Activated CD4-positive, alpha-beta T cell treated with anti-CD3 and anti-CD28 coated beads, Interleukin-2, amount 10 ng/mL, durations not matched to agents 24 days and 14 days (primary cell): ENCODE data around the gene LIPC. TPM values are rescaled to one million over a fixed set of nuclear protein-coding genes. Genes with fewer than 3 reads are reported as not detected.

Experiments used
- DNase-seq: peaks from one replicate; pipeline ENCODE4 v3.0.0; 2022
- H3K27ac Mint-ChIP-seq: one replicate; pipeline ENCODE4 v1.8.0; 2022; ENCODE audit warnings: mild to moderate bottlenecking, mixed read lengths
- H3K27me3 Mint-ChIP-seq: one replicate; pipeline ENCODE4 v1.8.0; 2022; ENCODE audit warnings: mixed read lengths
- H3K36me3 Mint-ChIP-seq: one replicate; pipeline ENCODE4 v1.8.0; 2022; ENCODE audit warnings: low read depth, mild to moderate bottlenecking, mixed read lengths
- H3K4me1 Mint-ChIP-seq: one replicate; pipeline ENCODE4 v1.8.0; 2021; ENCODE audit warnings: mixed read lengths
- H3K4me3 Mint-ChIP-seq: one replicate; pipeline ENCODE4 v1.8.0; 2022; ENCODE audit warnings: mild to moderate bottlenecking, moderate library complexity, mixed read lengths
- H3K9me3 Mint-ChIP-seq: one replicate; pipeline ENCODE4 v1.8.0; 2021; ENCODE audit warnings: mixed read lengths
- intact Hi-C: fragments of 100-400 bp; cut with micrococcal nuclease; formaldehyde crosslinking; loops from one replicate; pipeline ENCODE4 v1.15.1; 2023
- total RNA-seq: library from RNA; stranded (reverse); gene quantifications from 2 replicates; pipeline ENCODE4 v1.2.3, GENCODE V29; 2022

Gene LIPC
- total RNA-seq, 1 donor from 2014 or later, result 0.93 TPM

DNA sequence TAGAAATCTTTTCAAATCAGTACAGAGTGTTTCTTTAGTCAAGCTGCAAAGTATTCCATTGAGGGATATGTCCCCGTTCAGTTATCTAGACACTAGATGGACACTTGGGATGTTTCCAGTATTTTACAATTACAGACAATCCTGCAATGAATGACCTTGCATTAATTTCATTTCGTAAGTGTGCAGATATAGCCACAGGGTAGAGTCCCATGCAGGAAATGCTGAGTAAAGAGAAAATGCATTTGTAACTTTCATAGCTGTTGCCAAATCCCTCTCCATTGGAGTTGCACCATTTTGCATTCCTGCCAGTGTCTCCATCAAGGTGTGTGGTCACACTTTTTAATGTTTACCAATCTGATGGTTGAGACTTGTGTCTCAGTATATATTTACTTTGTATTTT, 92.5 kb downstream of the LIPC start:
- intact Hi-C loops, result no loop called here
- Mint-ChIP-seq H3K27ac (no peak overlapping the region), H3K27me3 (no peaks in the 10 kb centered on the region), H3K36me3 (no peaks in the 10 kb centered on the region), H3K4me1 (peaks cover 30% of the 10 kb centered on the region), H3K4me3 (no peak overlapping the region), H3K9me3 (no peaks in the 10 kb centered on the region)
- no peak for DNase-seq

DNA sequence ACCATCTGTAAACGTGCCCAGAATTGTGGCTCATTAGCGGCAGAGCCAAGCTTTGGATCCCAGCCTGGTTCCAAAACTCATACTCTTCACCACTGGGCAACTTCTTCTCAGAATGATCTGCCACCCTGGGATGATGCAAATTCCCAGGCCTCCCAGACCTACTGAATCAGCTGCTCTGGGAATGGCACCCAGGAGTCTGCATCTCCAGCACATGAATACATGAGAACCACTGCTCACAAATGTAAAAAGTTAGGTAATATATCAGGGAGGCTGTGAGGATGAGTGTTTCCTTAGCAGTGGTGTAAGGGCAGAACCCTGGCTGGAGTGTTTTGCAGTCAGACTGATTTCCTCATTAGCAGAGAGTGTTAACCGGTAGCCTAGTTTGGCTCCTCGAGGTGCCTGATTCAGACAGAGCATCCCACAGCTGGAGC, 94.2 kb downstream of the LIPC start:
- no peak for DNase-seq
- no peaks in the 10 kb centered on the region for H3K27me3 Mint-ChIP-seq
- intact Hi-C loops, result no loop called here
- peaks cover 4% of the 10 kb centered on the region for H3K9me3 Mint-ChIP-seq
- no peaks in the 10 kb centered on the region for H3K36me3 Mint-ChIP-seq
- peaks cover 16% of the 10 kb centered on the region for H3K4me1 Mint-ChIP-seq
- H3K27ac Mint-ChIP-seq, result no peak overlapping the region
- no peak overlapping the region for H3K4me3 Mint-ChIP-seq

DNA sequence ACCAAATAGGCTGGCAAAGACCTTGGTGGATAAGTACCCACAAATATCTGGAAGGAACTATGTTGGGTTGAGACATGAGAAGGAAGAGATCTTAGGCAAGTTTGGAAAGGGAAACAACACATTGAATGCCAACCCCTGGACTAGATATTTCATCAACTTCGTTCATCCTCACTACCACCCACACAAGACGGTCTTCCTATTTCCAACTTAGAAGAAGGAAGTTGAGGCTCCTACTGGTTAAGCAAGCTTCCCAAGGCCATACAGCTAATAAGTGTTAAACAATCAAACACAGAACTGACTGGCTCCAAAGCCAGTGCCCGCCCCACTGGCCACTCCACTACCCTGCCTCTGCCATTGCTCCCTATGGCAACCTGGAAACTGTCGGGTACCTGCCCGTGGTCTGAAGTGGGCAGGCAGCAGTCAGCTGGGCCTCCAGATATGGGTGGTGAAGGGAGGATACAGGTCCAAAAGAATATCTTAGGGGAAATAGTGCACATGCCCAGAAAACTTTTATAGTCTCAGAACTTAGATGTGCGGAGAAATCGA, 94.9 kb downstream of the LIPC start:
- DNase-seq, result no peak
- H3K9me3 Mint-ChIP-seq, result peaks cover 6% of the 10 kb centered on the region
- H3K36me3 Mint-ChIP-seq, result no peaks in the 10 kb centered on the region
- no peak overlapping the region for H3K4me3 Mint-ChIP-seq
- no peak overlapping the region for H3K27ac Mint-ChIP-seq
- peaks cover 9% of the 10 kb centered on the region for H3K4me1 Mint-ChIP-seq
- no peaks in the 10 kb centered on the region for H3K27me3 Mint-ChIP-seq
- intact Hi-C loops, result no loop called here

DNA sequence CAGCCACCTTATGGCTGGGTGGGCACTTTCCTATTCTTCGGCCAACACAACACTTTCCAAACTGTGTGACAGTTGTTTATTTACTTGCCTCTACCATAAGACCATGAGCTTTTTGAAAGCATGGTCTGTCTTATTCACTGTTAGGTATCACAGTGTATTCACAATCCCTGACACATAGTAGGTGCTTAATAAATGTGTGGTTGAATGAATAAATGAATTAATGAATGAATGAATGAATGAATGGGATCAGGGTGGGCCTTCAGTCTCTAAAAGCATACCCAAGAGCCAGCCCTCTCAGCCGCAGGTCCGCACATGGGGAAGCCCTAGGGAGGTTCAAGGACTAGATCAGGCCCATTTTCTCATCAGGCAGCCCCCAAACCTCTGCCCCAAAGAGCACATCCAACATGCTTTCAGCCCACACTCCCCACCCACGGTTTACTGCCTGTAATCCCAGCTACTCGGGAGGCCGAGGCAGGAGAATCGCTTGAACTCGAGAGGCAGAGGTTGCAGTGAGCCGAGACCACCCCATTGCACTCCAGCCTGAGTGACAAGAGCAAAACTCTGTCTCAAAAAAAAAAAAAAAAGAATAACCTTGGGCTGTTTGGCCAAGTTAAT, 95.9 kb downstream of the LIPC start:
- Mint-ChIP-seq H3K36me3 (no peaks in the 10 kb centered on the region), H3K27me3 (no peaks in the 10 kb centered on the region), H3K4me3 (no peak overlapping the region), H3K27ac (no peak overlapping the region), H3K4me1 (peaks cover 5% of the 10 kb centered on the region), H3K9me3 (peaks cover 6% of the 10 kb centered on the region)
- intact Hi-C loops, result no loop called here
- DNase-seq, result no peak

DNA sequence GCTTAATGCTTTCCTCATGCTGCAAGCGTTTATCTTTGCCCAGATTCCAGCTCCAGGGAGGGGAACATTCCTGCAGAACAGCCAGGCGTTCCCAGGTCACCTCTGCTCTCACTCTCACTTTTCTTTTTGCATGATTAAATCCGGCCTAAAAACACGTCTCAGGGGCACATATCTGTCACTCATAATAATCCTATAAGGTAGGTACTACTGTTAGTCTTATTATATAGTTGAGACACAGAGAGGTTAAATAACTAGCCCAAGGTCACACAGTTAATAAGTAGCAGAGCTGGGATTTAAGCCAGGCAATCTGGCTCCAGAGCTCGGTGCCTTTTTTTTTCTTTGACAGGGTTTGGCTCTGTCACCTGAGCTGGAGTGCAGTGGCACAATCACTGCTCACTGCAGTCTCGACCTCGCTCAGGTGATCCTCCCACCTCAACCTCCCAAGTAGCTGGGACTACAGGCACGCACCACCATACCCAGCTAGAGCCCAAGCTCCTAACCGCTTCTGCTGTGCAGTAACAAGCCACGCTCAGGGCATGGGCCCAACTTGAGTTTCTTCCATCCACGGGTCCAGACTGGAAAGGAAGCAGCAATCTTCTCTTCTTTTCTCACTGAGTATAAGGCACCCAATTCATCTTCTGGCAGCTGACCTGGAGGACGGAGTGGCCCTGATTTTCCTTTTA, 96.5 kb downstream of the LIPC start:
- H3K27me3 Mint-ChIP-seq, result no peaks in the 10 kb centered on the region
- H3K9me3 Mint-ChIP-seq, result peaks cover 6% of the 10 kb centered on the region
- intact Hi-C loops, result no loop called here
- no peak overlapping the region for H3K4me3 Mint-ChIP-seq
- H3K36me3 Mint-ChIP-seq, result no peaks in the 10 kb centered on the region
- DNase-seq, result no peak
- no peak overlapping the region for H3K27ac Mint-ChIP-seq
- peaks cover 5% of the 10 kb centered on the region for H3K4me1 Mint-ChIP-seq

DNA sequence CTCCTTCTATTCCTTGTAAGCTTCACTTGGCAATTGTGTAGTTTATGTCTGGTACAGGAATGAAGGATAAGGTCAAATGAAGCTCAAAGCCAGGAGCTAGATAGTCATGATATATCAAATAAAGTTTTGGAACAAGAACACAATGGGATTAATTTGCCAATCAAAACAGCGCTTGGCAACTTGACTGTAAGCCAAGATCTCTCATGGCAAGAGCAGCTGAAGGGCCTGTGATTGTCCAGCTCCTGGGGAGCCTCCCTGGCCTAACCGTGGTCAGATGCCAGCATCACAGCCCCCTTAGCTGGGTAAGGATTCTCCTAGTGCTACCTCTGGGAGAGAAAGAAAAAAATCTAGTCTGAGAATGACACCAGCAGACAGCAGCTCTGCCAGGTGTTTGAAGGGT, 97.2 kb downstream of the LIPC start:
- Mint-ChIP-seq H3K27me3 (no peaks in the 10 kb centered on the region), H3K4me3 (no peak overlapping the region), H3K4me1 (peaks cover 7% of the 10 kb centered on the region), H3K27ac (no peak overlapping the region), H3K9me3 (peaks cover 6% of the 10 kb centered on the region), H3K36me3 (no peaks in the 10 kb centered on the region)
- intact Hi-C loops, result no loop called here
- no peak for DNase-seq

DNA sequence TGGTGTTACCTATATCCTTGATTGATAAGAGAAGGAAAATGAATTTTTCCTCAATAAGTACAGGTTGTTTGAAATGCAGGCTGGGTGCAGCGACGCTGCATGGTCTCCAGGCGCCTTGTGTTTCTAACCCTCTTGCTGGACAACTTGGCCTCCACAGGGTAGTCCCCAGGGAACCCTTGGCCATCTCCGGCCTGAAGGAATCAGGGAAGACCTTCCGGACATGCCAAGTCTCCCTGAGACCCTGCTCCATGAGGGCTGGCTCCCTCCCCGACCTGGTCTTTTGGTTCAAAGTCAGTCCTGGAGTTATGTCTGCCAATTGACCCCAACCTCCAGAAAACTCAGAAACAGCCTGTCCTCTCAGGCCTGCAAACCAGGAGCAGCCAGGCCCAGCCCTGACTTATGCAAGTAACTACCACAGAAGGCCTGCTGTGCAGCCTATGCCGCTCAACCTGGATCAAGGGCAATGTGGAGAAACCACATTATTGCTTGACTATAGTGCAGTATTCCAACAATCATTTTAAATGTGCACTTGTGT, 98.3 kb downstream of the LIPC start:
- intact Hi-C loops, result no loop called here
- Mint-ChIP-seq H3K27me3 (peaks cover 5% of the 10 kb centered on the region), H3K4me1 (peaks cover 9% of the 10 kb centered on the region), H3K4me3 (no peak overlapping the region), H3K36me3 (peaks cover 2% of the 10 kb centered on the region), H3K9me3 (peaks cover 6% of the 10 kb centered on the region), H3K27ac (no peak overlapping the region)
- no peak for DNase-seq

DNA sequence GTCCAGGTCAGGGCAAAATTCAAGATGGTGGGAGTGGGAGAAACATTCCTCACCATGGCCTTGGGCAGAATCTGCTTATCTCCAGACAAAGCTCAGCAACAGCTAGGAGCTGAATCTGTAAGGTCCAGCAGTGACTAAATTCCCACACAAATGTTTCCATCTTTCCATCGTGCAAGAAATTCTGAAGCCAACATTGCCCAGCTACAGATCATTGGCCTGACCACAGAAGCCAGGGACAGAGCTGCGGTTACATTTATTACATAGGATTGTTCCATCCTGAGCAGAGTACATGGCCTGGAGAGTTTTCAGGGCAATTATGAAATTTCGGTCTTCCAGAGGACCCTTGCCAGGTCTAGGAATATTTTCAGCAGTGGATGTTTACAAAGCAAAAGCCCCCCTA, 100.3 kb downstream of the LIPC start:
- H3K4me1 Mint-ChIP-seq, result peaks cover 13% of the 10 kb centered on the region
- intact Hi-C loops, result no loop called here
- H3K27me3 Mint-ChIP-seq, result peaks cover 8% of the 10 kb centered on the region
- H3K36me3 Mint-ChIP-seq, result peaks cover 2% of the 10 kb centered on the region
- H3K9me3 Mint-ChIP-seq, result peaks cover 6% of the 10 kb centered on the region
- no peak for DNase-seq
- no peak overlapping the region for H3K27ac Mint-ChIP-seq
- H3K4me3 Mint-ChIP-seq, result no peak overlapping the region

DNA sequence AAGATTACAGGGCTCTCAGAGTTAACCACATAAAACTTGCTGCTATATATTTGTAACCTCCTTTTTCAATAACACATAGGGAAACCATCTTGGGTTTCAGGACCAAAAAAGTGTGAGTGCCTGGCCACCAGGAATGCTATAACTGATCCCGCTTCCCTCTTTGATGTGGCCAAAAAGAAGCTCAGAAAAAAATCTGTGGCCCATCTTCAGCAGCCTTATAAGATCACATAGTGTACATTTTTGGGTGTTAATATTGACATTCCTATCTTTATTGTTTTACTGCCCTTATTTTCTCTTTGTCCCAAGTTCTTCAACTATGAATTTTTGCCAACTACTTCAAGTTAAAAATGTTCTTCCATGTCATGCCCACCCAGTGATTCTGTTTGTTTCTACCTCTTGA, 102.8 kb downstream of the LIPC start:
- H3K9me3 Mint-ChIP-seq, result peaks cover 6% of the 10 kb centered on the region
- no peak overlapping the region for H3K27ac Mint-ChIP-seq
- H3K27me3 Mint-ChIP-seq, result peaks cover 8% of the 10 kb centered on the region
- intact Hi-C loops, result no loop called here
- peaks cover 13% of the 10 kb centered on the region for H3K4me1 Mint-ChIP-seq
- H3K36me3 Mint-ChIP-seq, result peaks cover 2% of the 10 kb centered on the region
- no peak overlapping the region for H3K4me3 Mint-ChIP-seq
- no peak for DNase-seq

DNA sequence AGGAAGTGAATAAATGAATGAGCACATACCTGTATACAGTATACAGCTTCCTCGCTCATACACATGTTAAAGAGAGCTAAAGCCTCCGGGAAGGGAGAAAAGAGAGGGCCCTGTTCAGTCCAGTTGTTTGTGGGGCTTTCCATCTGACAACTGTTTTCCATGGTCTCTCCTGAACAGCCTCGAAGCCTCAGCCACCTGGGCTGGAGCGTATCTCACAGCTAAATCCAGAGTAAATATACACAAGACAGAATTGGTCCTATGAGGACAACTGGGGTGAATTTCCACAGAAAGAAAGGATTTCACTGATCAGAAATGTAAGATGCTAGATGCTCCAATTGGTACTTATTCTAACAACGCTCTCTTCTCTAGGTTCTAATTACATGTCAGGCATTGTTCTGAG, 103.5 kb downstream of the LIPC start:
- H3K4me3 Mint-ChIP-seq, result no peak overlapping the region
- peaks cover 13% of the 10 kb centered on the region for H3K4me1 Mint-ChIP-seq
- intact Hi-C loops, result no loop called here
- peaks cover 8% of the 10 kb centered on the region for H3K27me3 Mint-ChIP-seq
- DNase-seq, result no peak
- peaks cover 2% of the 10 kb centered on the region for H3K36me3 Mint-ChIP-seq
- H3K9me3 Mint-ChIP-seq, result peaks cover 6% of the 10 kb centered on the region
- H3K27ac Mint-ChIP-seq, result no peak overlapping the region

DNA sequence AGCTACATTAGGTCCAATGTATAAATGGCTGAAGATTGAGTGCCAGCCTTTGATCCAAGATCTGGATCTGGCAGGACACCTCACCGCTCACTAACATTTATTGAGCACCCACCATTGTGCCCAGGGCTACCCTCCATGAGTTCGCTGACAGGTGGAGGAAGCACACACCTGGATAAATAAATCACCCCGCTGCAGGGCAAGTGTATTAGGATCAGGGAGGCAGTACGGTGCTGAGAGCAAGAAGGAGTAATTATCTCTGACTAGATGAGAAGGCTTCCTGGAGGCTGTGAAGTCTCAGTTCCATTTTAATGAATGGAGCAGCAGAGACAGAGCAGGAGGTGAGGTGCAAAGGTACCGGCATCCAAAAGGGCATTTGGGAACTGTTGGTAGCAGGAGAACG, 104.1 kb downstream of the LIPC start:
- intact Hi-C loops, result no loop called here
- H3K9me3 Mint-ChIP-seq, result peaks cover 3% of the 10 kb centered on the region
- peaks cover 2% of the 10 kb centered on the region for H3K36me3 Mint-ChIP-seq
- peaks cover 8% of the 10 kb centered on the region for H3K27me3 Mint-ChIP-seq
- H3K4me3 Mint-ChIP-seq, result no peak overlapping the region
- DNase-seq, result no peak
- H3K4me1 Mint-ChIP-seq, result peaks cover 13% of the 10 kb centered on the region
- H3K27ac Mint-ChIP-seq, result no peak overlapping the region

DNA sequence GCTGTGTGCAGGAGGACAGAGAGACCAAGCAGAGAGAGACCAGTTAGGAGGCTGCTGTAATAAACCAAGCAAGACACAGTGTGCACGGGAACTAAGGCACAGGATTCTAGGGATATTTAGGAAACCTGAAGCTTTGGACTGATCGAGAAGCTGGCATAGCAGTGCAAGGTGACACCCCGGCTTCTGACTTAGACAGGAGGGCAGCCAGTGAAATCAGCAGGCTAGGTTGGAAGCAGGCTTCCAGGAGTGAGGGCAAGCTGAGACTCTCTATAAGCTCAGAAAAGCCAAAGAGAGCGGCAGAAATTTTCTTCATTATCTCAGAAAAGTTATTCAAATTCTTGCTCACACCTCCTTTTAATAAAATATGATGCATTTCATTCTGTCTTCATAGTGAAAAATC, 104.6 kb downstream of the LIPC start:
- Mint-ChIP-seq H3K27ac (no peak overlapping the region), H3K27me3 (peaks cover 8% of the 10 kb centered on the region), H3K4me3 (no peak overlapping the region), H3K36me3 (peaks cover 2% of the 10 kb centered on the region), H3K9me3 (no peaks in the 10 kb centered on the region), H3K4me1 (peaks cover 13% of the 10 kb centered on the region)
- intact Hi-C loops, result no loop called here
- DNase-seq, result no peak

DNA sequence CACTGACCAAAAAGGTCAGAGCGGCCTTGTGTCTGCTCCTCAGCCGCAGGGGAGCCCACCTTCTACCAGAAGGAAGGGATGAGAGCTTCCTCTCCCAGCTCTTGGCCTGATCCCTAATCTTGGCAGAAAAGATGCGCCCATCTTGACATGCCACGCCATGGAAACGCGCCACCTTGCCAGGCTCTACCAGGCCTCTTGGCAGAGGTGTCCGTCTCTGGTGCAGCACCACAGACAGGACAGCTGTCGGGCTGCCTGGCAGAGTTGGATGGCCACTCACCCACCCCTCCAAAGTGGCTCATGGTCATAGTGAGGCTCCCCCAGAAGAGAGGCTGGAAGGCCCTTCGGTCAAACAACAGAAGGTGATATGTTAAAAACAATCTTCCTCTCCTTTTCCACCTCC, 105.2 kb downstream of the LIPC start:
- no peak for DNase-seq
- H3K27ac Mint-ChIP-seq, result no peak overlapping the region
- no peak overlapping the region for H3K4me3 Mint-ChIP-seq
- intact Hi-C loops, result no loop called here
- H3K4me1 Mint-ChIP-seq, result peaks cover 15% of the 10 kb centered on the region
- peaks cover 2% of the 10 kb centered on the region for H3K36me3 Mint-ChIP-seq
- H3K9me3 Mint-ChIP-seq, result no peaks in the 10 kb centered on the region
- peaks cover 8% of the 10 kb centered on the region for H3K27me3 Mint-ChIP-seq

DNA sequence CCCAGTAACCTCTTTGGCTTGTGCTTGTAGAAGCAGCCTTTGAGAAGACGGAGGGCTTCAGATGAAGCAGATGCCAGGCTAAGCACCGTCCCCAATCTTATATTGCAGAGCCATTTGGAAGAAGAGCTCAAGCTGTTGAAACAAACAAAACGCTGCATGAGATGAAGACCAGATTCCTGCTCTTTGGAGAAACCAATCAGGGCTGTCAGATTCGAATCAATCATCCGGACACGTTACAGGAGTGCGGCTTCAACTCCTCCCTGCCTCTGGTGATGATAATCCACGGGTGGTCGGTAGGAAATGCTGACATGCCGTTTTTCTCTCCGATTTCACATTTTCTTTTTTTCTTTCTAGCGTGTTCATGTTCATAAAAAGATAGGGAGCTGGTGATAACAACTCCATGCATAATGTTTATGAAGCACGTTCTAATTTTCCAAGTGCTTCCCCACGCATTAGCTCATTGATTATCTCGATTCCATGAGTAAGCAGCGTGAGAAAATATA, 106.5 kb downstream of the LIPC start:
- Mint-ChIP-seq H3K9me3 (no peaks in the 10 kb centered on the region), H3K4me3 (no peak overlapping the region), H3K27ac (no peak overlapping the region), H3K4me1 (peaks cover 20% of the 10 kb centered on the region), H3K36me3 (peaks cover 2% of the 10 kb centered on the region), H3K27me3 (peaks cover 8% of the 10 kb centered on the region)
- DNase-seq, result no peak
- intact Hi-C loops, result no loop called here
